AG10803 (cell line): Measurements from ENCODE around the gene SCYL1.

Experiments
- DNase-seq: peaks from one replicate; pipeline ENCODE4 v3.0.0; 2010; ENCODE audit warnings: low read depth
- H3K4me3 ChIP-seq: 2 replicates; pipeline ENCODE4 v1.5.1; 2011; ENCODE audit warnings: mild to moderate bottlenecking, low read length, control low read depth
- CTCF ChIP-seq: conservative IDR thresholded peaks from 2 replicates; pipeline ENCODE4 v1.5.1; 2011; ENCODE audit warnings: mild to moderate bottlenecking, low read length, control low read depth, inconsistent platforms

The SCYL1 gene

GRCh38 chr11:65579291-65579690, 54.4 kb downstream of the SCYL1 start:
- no peak for DNase-seq
- no peak overlapping the region for H3K4me3 ChIP-seq
- no peak for TF ChIP-seq CTCF

GRCh38 chr11:65580031-65580692, 55.3 kb downstream of the SCYL1 start:
- H3K4me3 ChIP-seq, result no peak overlapping the region
- no peak for DNase-seq
- no peak for TF ChIP-seq CTCF

- no peak overlapping the region for H3K4me3 ChIP-seq
- TF ChIP-seq CTCF, result no peak
- no peak for DNase-seq
Observed at GRCh38 chr11:65580756-65581155, 55.9 kb downstream of the SCYL1 start.

- DNase-seq, result no peak
- TF ChIP-seq CTCF, result no peak
- no peak overlapping the region for H3K4me3 ChIP-seq
Observed at GRCh38 chr11:65581928-65582327, 57.0 kb downstream of the SCYL1 start.

GRCh38 chr11:65583589-65583988, 58.7 kb downstream of the SCYL1 start:
- TF ChIP-seq CTCF, result no peak
- H3K4me3 ChIP-seq, result no peak overlapping the region
- DNase-seq, result no peak

- no peak overlapping the region for H3K4me3 ChIP-seq
- no peak for DNase-seq
- TF ChIP-seq CTCF, result no peak
Observed at GRCh38 chr11:65584106-65584505, 59.2 kb downstream of the SCYL1 start.

- no peak for TF ChIP-seq CTCF
- H3K4me3 ChIP-seq, result no peak overlapping the region
- no peak for DNase-seq
Observed at GRCh38 chr11:65584723-65585171, 59.9 kb downstream of the SCYL1 start.
